Gastroesophageal sphincter (tissue), 4 donors: ENCODE measurements around the gene ERCC8. TPM values are rescaled to one million over a fixed set of nuclear protein-coding genes. Genes with fewer than 3 reads are reported as not detected.

Experiments used
- ATAC-seq: fragments of 150-250 bp; one replicate; pipeline ENCODE4 v1.9.1; 2016; ENCODE audit warnings: mild to moderate bottlenecking, moderate library complexity
- H3K27ac ChIP-seq, 4 donors: fragments of 200-600 bp; sonication (generic) in 3 of 4; 1 replicate in 3 of 4; 2 replicates in 1 of 4; pipeline ENCODE4 v1.5.1; 2016 to 2019
- H3K27me3 ChIP-seq: fragments of 200-600 bp; sonication (generic); one replicate; pipeline ENCODE4 v1.5.1; 2019
- H3K36me3 ChIP-seq, 2 donors: fragments of 200-600 bp; sonication (generic); one replicate each; pipeline ENCODE4 v1.5.1; 2019; ENCODE audit warnings: control low read depth in 1 of 2
- H3K4me1 ChIP-seq, 3 donors: fragments of 200-600 bp; sonication (generic); 1 replicate in 2 of 3; 2 replicates in 1 of 3; pipeline ENCODE4 v1.5.1; 2016 to 2019; ENCODE audit warnings: control low read depth in 2 of 3
- H3K4me3 ChIP-seq, 2 donors: fragments of 200-600 bp; sonication (generic); one replicate each; pipeline ENCODE4 v1.5.1; 2019; ENCODE audit warnings: mild to moderate bottlenecking in 1 of 2, moderate library complexity in 1 of 2
- H3K9me3 ChIP-seq, 3 donors: fragments of 200-600 bp; sonication (generic); one replicate each; pipeline ENCODE4 v1.5.1; 2017 to 2019; ENCODE audit warnings: control low read depth in 2 of 3
- CTCF ChIP-seq, 4 experiments: fragments of 200-600 bp in 2 of 4; fragments of 450-650 bp in 2 of 4; sonication (generic) in 1 of 4; IDR thresholded peaks; one replicate each; pipeline ENCODE4 v1.5.1; 2017 to 2019; ENCODE audit warnings: antibody characterized with exemption in 4 of 4, mild to moderate bottlenecking in 2 of 4, moderate library complexity in 2 of 4
- EP300 ChIP-seq: sonication (generic); formaldehyde crosslinking; IDR thresholded peaks from one replicate; pipeline ENCODE4 v1.6.1; 2017; ENCODE audit warnings: antibody characterized with exemption, mild to moderate bottlenecking
- POLR2A ChIP-seq, 2 donors: fragments of 450-650 bp; IDR thresholded peaks; one replicate each; pipeline ENCODE4 v1.6.1; 2017; ENCODE audit warnings: antibody characterized with exemption in 2 of 2, mild to moderate bottlenecking in 2 of 2, moderate library complexity in 1 of 2
- POLR2AphosphoS5 ChIP-seq: sonication (generic); formaldehyde crosslinking; IDR thresholded peaks from one replicate; pipeline ENCODE4 v1.6.1; 2017; ENCODE audit warnings: antibody characterized with exemption
- WGBS, 2 donors: methylation state at CpG; one replicate each; pipeline ENCODE4 v1.1.5; 2018; ENCODE audit warnings: low coverage in 1 of 2; 5-methylcytosine and 5-hydroxymethylcytosine counted together
- total RNA-seq, 4 donors: library from RNA; depleted of rRNA; stranded (reverse); fragments of >200 nt; gene quantifications; one replicate each; pipeline ENCODE4 v1.1.0, GENCODE V29; 2016

The ERCC8 gene, protein sequence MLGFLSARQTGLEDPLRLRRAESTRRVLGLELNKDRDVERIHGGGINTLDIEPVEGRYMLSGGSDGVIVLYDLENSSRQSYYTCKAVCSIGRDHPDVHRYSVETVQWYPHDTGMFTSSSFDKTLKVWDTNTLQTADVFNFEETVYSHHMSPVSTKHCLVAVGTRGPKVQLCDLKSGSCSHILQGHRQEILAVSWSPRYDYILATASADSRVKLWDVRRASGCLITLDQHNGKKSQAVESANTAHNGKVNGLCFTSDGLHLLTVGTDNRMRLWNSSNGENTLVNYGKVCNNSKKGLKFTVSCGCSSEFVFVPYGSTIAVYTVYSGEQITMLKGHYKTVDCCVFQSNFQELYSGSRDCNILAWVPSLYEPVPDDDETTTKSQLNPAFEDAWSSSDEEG
- 10 to 100 TPM; 10.1 to 19.5 (median 11.9) TPM for total RNA-seq

- Histone ChIP-seq H3K9me3 (no peaks in the 10 kb centered on the region), H3K4me1 (peaks cover 0 to 28% (median 13%) of the 10 kb centered on the region in 3 donors), H3K27me3 (no peaks in the 10 kb centered on the region), H3K36me3 (peaks cover 0 to 3% of the 10 kb centered on the region in 2 donors), H3K4me3 (peak within 1 kb of the TSS; percentile 79 to 85), H3K27ac (peak within 1 kb of the TSS; percentile 27 to 89 (median 87))
- TF ChIP-seq POLR2A (IDR thresholded peaks at IDR 0.05) (peak; percentile 32 to 52), POLR2AphosphoS5 (peak; percentile 75), CTCF (IDR thresholded peaks at IDR 0.05) (no peak)
- WGBS, 2 donors = 0 to 1% methylated on average over 4 to 22 of the region's 64 CpGs
- ATAC-seq = peak; percentile 99
Measured at GRCh38 chr5:60944904-60945812, at the start of gene ERCC8, which contains the start of gene NDUFAF2. ERCC8 (minus strand) TSS chr5:60945070; CDS start chr5:60945008, 62 bp downstream. NDUFAF2 (plus strand) TSS chr5:60945205; CDS start chr5:60945256, 51 bp downstream.

- no peaks in the 10 kb centered on the region for H3K27me3 ChIP-seq
- H3K9me3 ChIP-seq = peaks cover 0 to 7% (median 0%) of the 10 kb centered on the region in 3 donors
- 97 to 100% methylated on average over 1 to 3 of the region's 11 CpGs for WGBS, 2 donors
- TF ChIP-seq EP300 (no peak), POLR2A (IDR thresholded peaks at IDR 0.05) (no peak), CTCF (IDR thresholded peaks at IDR 0.05) (no peak)
- H3K36me3 ChIP-seq = peaks cover 0 to 9% of the 10 kb centered on the region in 2 donors
- peaks cover 0 to 12% (median 0%) of the 10 kb centered on the region in 3 donors for H3K4me1 ChIP-seq
- no peak overlapping the region for H3K4me3 ChIP-seq
- H3K27ac ChIP-seq = no peak overlapping the region
- no peak for ATAC-seq
Measured at GRCh38 chr5:60993875-60994571, 49.2 kb upstream of the ERCC8 start.

DNA sequence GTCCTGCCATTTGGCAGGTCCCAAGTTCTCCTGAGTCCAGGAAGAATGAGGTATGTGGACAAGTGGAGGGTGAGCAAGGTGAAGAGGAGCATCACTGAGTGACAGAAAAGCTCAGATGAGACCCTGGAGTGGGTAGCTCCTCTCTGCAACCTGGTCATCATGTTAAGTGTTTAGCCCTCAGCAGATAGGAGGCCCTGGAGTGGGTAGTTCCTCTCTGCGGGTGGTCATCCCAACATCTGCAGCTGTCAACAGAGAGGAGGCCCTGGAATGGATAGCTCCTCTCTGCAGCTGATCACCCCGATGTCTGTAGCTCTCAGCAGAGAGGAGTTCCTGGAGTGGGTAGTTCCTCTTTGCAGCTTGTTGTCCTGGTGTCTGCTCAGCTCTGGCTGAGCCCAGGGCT, 48.6 kb upstream of the ERCC8 start:
- Histone ChIP-seq H3K27ac (no peak overlapping the region), H3K4me3 (no peak overlapping the region)

More for the DNA sequence above, 48.6 kb upstream of the ERCC8 start:
- peaks cover 0 to 7% (median 0%) of the 10 kb centered on the region in 3 donors for H3K9me3 ChIP-seq
- no peak for ATAC-seq
- H3K27me3 ChIP-seq = no peaks in the 10 kb centered on the region
- peaks cover 0 to 12% (median 0%) of the 10 kb centered on the region in 3 donors for H3K4me1 ChIP-seq
- 95% methylated on average over 2 of the region's 2 CpGs; no CpG with 5 or more reads in 1 of the 2 donors for WGBS, 2 donors
- TF ChIP-seq EP300 = no peak
- no peak for TF ChIP-seq POLR2AphosphoS5
- no peak for TF ChIP-seq CTCF (IDR thresholded peaks at IDR 0.05)
- no peak for TF ChIP-seq POLR2A (IDR thresholded peaks at IDR 0.05)
- peaks cover 0 to 9% of the 10 kb centered on the region in 2 donors for H3K36me3 ChIP-seq
